HG03280 (cell line): ENCODE measurements around the gene ANKRD13C.
A peak's percentile ranks its signal among the peaks of the same experiment; 100 is the strongest.

ENCODE experiments used
- ATAC-seq: cut with Tn5 transposase; IDR thresholded peaks from one replicate; pipeline ENCODE4 v1.9.1; 2021; ENCODE audit warnings: mild to moderate bottlenecking, moderate library complexity; ENCODE audit not compliant: unreplicated experiment

The ANKRD13C gene

GRCh38 chr1:70221238-70222121, 133.0 kb downstream of the ANKRD13C start, which contains the start of gene SRSF11:
SRSF11 (plus strand) TSS chr1:70221380; CDS start chr1:70221637, 257 bp downstream.
- ATAC-seq: peak; percentile 93

GRCh38 chr1:70220517-70221237, 133.8 kb downstream of the ANKRD13C start:
- ATAC-seq: peak; percentile 4

- ATAC-seq: no peak
Observed at GRCh38 chr1:70220015-70220414, 134.5 kb downstream of the ANKRD13C start.

GRCh38 chr1:70211541-70211940, 143.0 kb downstream of the ANKRD13C start:
- no peak for ATAC-seq

- no peak for ATAC-seq
Observed at GRCh38 chr1:70210820-70211219, 143.7 kb downstream of the ANKRD13C start.
